H54 (cell line): ENCODE measurements around the gene PDSS2.

Source experiments
- DNase-seq: peaks from one replicate; pipeline ENCODE4 v3.0.0; 2011; ENCODE audit warnings: low spot score, mixed read lengths; ENCODE audit not compliant: insufficient read length
- FAIRE-seq: peaks from 3 replicates; lab custom pipeline; 2011; peaks lifted over from hg19 to GRCh38; lab: Jason Lieb, UNC
- POLR2A ChIP-seq: IDR thresholded peaks from 2 replicates; pipeline ENCODE4 v1.6.1; 2011; ENCODE audit warnings: low read depth, mild to moderate bottlenecking, low read length

PDSS2 gene

GRCh38 chr6:107418118-107418517, 41.2 kb downstream of the PDSS2 start:
- DNase-seq (no peak), FAIRE-seq (no peak)
- no peak for TF ChIP-seq POLR2A

DNA sequence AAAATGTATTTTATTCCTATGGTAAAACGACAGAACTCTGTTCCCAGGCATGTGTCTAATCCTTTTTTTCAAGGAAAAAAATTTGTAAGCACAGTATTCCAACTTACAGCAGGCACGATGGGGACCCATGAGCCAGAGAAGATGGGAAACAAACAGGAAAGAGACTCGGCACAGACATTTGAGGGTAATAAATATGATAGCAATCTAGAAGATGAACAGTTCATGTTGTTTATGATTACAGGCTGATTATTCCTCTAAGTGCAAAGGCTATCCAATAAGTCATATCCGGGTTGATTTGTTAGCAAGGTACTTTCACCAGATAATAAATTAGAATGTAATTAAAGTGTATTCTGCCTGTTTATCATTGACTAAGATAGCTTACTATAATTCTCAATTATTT, 43.2 kb downstream of the PDSS2 start:
- FAIRE-seq (no peak), DNase-seq (no peak)
- TF ChIP-seq POLR2A = no peak

- no peak for DNase-seq
- TF ChIP-seq POLR2A = no peak
- FAIRE-seq = no peak
These were observed 45.3 kb downstream of the PDSS2 start for GRCh38 chr6:107413966-107414645.

DNA sequence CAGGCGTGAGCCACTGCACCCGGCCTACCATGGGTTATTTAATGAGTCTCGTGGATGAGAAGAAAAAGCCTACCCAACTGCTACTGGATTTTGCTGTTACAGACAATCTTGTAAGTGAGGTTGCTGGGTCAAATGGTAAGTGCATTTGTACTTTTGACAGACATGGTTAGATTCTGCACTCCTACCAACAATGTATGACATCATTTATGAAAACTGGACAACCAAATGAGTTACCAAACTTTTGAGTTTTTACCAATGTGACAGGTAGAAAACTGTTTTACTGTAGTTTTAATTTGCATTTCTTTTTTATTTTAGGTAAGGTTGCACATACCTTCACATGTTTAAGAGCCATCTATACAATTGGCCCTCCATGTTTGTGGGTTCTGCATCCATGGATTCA, 48.2 kb downstream of the PDSS2 start:
- TF ChIP-seq POLR2A = no peak
- no peak for FAIRE-seq
- no peak for DNase-seq

GRCh38 chr6:107409942-107410341, 49.4 kb downstream of the PDSS2 start:
- DNase-seq = no peak
- FAIRE-seq = no peak
- no peak for TF ChIP-seq POLR2A

- no peak for TF ChIP-seq POLR2A
- FAIRE-seq = no peak
- no peak for DNase-seq
These were observed 50.6 kb downstream of the PDSS2 start for GRCh38 chr6:107408714-107409113.

DNA sequence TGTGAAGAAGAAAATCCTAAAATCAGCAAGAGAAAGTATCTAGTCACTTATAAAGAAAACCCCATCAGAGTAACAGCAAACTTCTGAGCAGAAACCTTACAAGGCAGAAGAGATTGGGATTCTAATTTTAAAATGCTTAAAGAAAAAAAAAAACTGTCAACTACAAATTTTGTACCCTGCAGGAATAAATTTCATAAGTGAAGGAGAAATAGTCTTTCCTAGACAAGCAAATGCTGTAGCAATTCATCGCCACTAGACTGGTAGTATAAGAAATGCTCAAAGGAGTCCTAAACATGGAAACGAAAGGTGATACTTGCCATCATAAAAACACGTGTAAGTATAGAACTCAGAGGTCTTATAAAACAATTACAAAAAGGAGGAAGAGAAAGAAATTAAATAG, 54.4 kb downstream of the PDSS2 start:
- FAIRE-seq (no peak), DNase-seq (no peak)
- no peak for TF ChIP-seq POLR2A

DNA sequence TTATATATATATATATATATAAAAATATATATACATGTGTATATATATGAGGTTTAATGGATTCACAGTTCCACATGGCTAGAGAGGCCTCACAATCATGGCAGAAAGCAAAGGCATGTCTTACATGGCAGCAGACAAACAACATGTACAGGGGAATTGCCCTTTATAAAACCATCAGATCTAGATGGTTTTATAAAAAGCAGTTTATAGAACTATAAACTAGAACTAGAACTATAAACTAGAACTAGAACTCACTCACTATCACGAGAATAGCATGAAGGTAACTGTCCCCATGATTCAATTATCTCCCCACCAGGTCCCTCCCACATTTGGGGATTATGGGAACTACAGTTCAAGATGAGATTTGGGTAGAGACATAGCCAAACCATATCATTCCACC, 56.8 kb downstream of the PDSS2 start:
- no peak for TF ChIP-seq POLR2A
- no peak for DNase-seq
- FAIRE-seq = no peak

- DNase-seq (no peak), FAIRE-seq (no peak)
- no peak for TF ChIP-seq POLR2A
These were observed 57.8 kb downstream of the PDSS2 start for GRCh38 chr6:107401573-107401972.

- TF ChIP-seq POLR2A = no peak
- FAIRE-seq (no peak), DNase-seq (no peak)
These were observed 58.7 kb downstream of the PDSS2 start for GRCh38 chr6:107400616-107401147.

DNA sequence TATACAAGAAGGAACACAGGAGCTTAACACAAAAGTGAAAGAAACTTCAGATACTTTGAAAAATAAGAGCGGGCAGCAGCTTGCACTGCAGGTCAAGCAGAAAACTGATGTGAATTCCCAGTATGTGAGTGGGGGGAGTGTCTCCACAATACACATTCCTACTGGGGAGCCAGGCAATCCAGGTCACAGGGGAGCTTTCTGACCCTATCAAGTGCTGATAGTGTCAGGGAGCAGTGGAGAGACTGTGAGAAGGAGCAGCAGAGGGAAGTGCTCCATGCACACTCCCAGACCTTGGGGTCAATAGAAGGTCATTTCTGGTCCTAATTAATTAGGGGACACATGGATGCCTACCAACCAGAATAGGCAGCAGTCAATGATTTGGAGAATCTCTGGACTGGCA, 59.4 kb downstream of the PDSS2 start:
- no peak for TF ChIP-seq POLR2A
- no peak for DNase-seq
- no peak for FAIRE-seq

- FAIRE-seq (no peak), DNase-seq (no peak)
- TF ChIP-seq POLR2A = no peak
These were observed 61.4 kb downstream of the PDSS2 start for GRCh38 chr6:107398001-107398400.

- no peak for FAIRE-seq
- DNase-seq = no peak
- TF ChIP-seq POLR2A = no peak
These were observed 63.2 kb downstream of the PDSS2 start for GRCh38 chr6:107396211-107396610.

- FAIRE-seq (no peak), DNase-seq (no peak)
- TF ChIP-seq POLR2A = no peak
These were observed 67.3 kb downstream of the PDSS2 start for GRCh38 chr6:107392069-107392468.
